Nephron (organoid): ENCODE measurements around the gene SH3RF3.

Source experiments
- H3K27ac Mint-ChIP-seq, 3 experiments: 2 replicates each; pipeline ENCODE4 v1.8.0; 2020; ENCODE audit warnings: mixed read lengths in 3 of 3, mild to moderate bottlenecking in 2 of 3, moderate library complexity in 1 of 3
- H3K27me3 Mint-ChIP-seq: 2 replicates; pipeline ENCODE4 v1.8.0; 2021; ENCODE audit warnings: low read depth, mild to moderate bottlenecking, moderate library complexity, mixed read lengths
- H3K36me3 Mint-ChIP-seq: 2 replicates; pipeline ENCODE4 v1.8.0; 2020; ENCODE audit warnings: low read depth, mixed read lengths
- H3K4me1 Mint-ChIP-seq: 2 replicates; pipeline ENCODE4 v1.8.0; 2020; ENCODE audit warnings: mixed read lengths
- H3K4me3 Mint-ChIP-seq, 3 experiments: 2 replicates each; pipeline ENCODE4 v1.8.0; 2020; ENCODE audit warnings: mild to moderate bottlenecking in 3 of 3, mixed read lengths in 3 of 3, moderate library complexity in 2 of 3
- H3K9me3 Mint-ChIP-seq: 2 replicates; pipeline ENCODE4 v1.8.0; 2020; ENCODE audit warnings: mixed read lengths
- CTCF ChIP-seq, 3 experiments: fragments of 200-600 bp; sonication (generic); IDR thresholded peaks; one replicate each; pipeline ENCODE4 v1.5.0; 2021; ENCODE audit warnings: antibody characterized with exemption in 3 of 3; ENCODE audit not compliant: unreplicated experiment in 3 of 3

The SH3RF3 gene

GRCh38 chr2:109382951-109383350, 253.9 kb downstream of the SH3RF3 start:
- Mint-ChIP-seq H3K36me3 (no peaks in the 10 kb centered on the region), H3K4me1 (peaks cover 57% of the 10 kb centered on the region), H3K27me3 (peaks cover 19% of the 10 kb centered on the region), H3K9me3 (no peaks in the 10 kb centered on the region), H3K4me3 (no peak overlapping the region), H3K27ac (peak overlapping the region in 2 of 3 experiments; percentile 18 to 52)
- no peak for TF ChIP-seq CTCF (IDR thresholded peaks at IDR 0.05; ENCODE audit: unreplicated experiment in 3 of 3)

GRCh38 chr2:109383505-109384307, 254.7 kb downstream of the SH3RF3 start:
- no peaks in the 10 kb centered on the region for H3K9me3 Mint-ChIP-seq
- no peak overlapping the region for H3K4me3 Mint-ChIP-seq
- H3K36me3 Mint-ChIP-seq: no peaks in the 10 kb centered on the region
- peak overlapping the region in 1 of 3 experiments; percentile 52 for H3K27ac Mint-ChIP-seq
- peaks cover 60% of the 10 kb centered on the region for H3K4me1 Mint-ChIP-seq
- no peak for TF ChIP-seq CTCF (IDR thresholded peaks at IDR 0.05; ENCODE audit: unreplicated experiment in 3 of 3)
- H3K27me3 Mint-ChIP-seq: peaks cover 19% of the 10 kb centered on the region

GRCh38 chr2:109384308-109385271, 255.6 kb downstream of the SH3RF3 start:
- TF ChIP-seq CTCF (IDR thresholded peaks at IDR 0.05; ENCODE audit: unreplicated experiment in 3 of 3): no peak
- Mint-ChIP-seq H3K4me1 (peaks cover 60% of the 10 kb centered on the region), H3K36me3 (no peaks in the 10 kb centered on the region), H3K27ac (peak overlapping the region in 1 of 3 experiments; percentile 4), H3K9me3 (no peaks in the 10 kb centered on the region), H3K27me3 (peaks cover 16% of the 10 kb centered on the region), H3K4me3 (no peak overlapping the region)

GRCh38 chr2:109385506-109385905, 256.5 kb downstream of the SH3RF3 start:
- no peaks in the 10 kb centered on the region for H3K9me3 Mint-ChIP-seq
- H3K27me3 Mint-ChIP-seq: peaks cover 17% of the 10 kb centered on the region
- no peak for TF ChIP-seq CTCF (IDR thresholded peaks at IDR 0.05; ENCODE audit: unreplicated experiment in 3 of 3)
- peak overlapping the region in 1 of 3 experiments; percentile 4 for H3K27ac Mint-ChIP-seq
- H3K36me3 Mint-ChIP-seq: no peaks in the 10 kb centered on the region
- no peak overlapping the region for H3K4me3 Mint-ChIP-seq
- peaks cover 60% of the 10 kb centered on the region for H3K4me1 Mint-ChIP-seq

GRCh38 chr2:109386004-109386695, 257.1 kb downstream of the SH3RF3 start:
- Mint-ChIP-seq H3K4me1 (peaks cover 55% of the 10 kb centered on the region), H3K27ac (peak overlapping the region in 1 of 3 experiments; percentile 4), H3K36me3 (no peaks in the 10 kb centered on the region), H3K4me3 (no peak overlapping the region), H3K9me3 (no peaks in the 10 kb centered on the region), H3K27me3 (peaks cover 19% of the 10 kb centered on the region)
- TF ChIP-seq CTCF (IDR thresholded peaks at IDR 0.05; ENCODE audit: unreplicated experiment in 3 of 3): no peak
